T-helper 2 cell treated with Interferon-gamma antibody and Interleukin-4, amounts not matched to agents 5 μg/mL and 100 μg/mL, for 36 hours (primary cell): ENCODE results near the gene OR8S1.
"Not testable (repeated sequence)": the region's sequence is repeated elsewhere in the genome, so short reads cannot be mapped to it uniquely, and the experiment has no call there.

Source experiments
- DNase-seq: peaks from one replicate; pipeline ENCODE4 v3.0.0; 2021; ENCODE audit warnings: low spot score
- H3K27ac Mint-ChIP-seq: one replicate; pipeline ENCODE4 v1.8.0; 2021; ENCODE audit warnings: mild to moderate bottlenecking, mixed read lengths
- H3K27me3 Mint-ChIP-seq: one replicate; pipeline ENCODE4 v1.8.0; 2021; ENCODE audit warnings: low read depth, mixed read lengths
- H3K36me3 Mint-ChIP-seq: one replicate; pipeline ENCODE4 v1.8.0; 2021; ENCODE audit warnings: low read depth, mixed read lengths
- H3K4me1 Mint-ChIP-seq: one replicate; pipeline ENCODE4 v1.8.0; 2021; ENCODE audit warnings: low read depth, mixed read lengths
- H3K4me3 Mint-ChIP-seq: one replicate; pipeline ENCODE4 v1.8.0; 2022; ENCODE audit warnings: mild to moderate bottlenecking, moderate library complexity, mixed read lengths
- H3K9me3 Mint-ChIP-seq: one replicate; pipeline ENCODE4 v1.8.0; 2021; ENCODE audit warnings: mixed read lengths

Gene OR8S1

GRCh38 chr12:48527891-48528670 is 2.6 kb downstream of the OR8S1 start:
- no peaks in the 10 kb centered on the region for H3K27me3 Mint-ChIP-seq
- H3K9me3 Mint-ChIP-seq: no peaks in the 10 kb centered on the region
- H3K36me3 Mint-ChIP-seq: no peaks in the 10 kb centered on the region
- no peak for DNase-seq
- no peak overlapping the region for H3K4me3 Mint-ChIP-seq
- peaks cover 3% of the 10 kb centered on the region for H3K4me1 Mint-ChIP-seq
- H3K27ac Mint-ChIP-seq: no peak overlapping the region

- Mint-ChIP-seq H3K36me3 (no peaks in the 10 kb centered on the region), H3K4me3 (no peak overlapping the region), H3K4me1 (peaks cover 3% of the 10 kb centered on the region), H3K27me3 (no peaks in the 10 kb centered on the region), H3K27ac (no peak overlapping the region), H3K9me3 (no peaks in the 10 kb centered on the region)
- no peak for DNase-seq
Observed at GRCh38 chr12:48532601-48533000, 7.2 kb downstream of the OR8S1 start.

GRCh38 chr12:48536602-48537001 is 11.2 kb downstream of the OR8S1 start:
- no peaks in the 10 kb centered on the region for H3K36me3 Mint-ChIP-seq

GRCh38 chr12:48542300-48542928 is 17.0 kb downstream of the OR8S1 start:
- Mint-ChIP-seq H3K4me1 (peaks cover 3% of the 10 kb centered on the region), H3K27ac (no peak overlapping the region), H3K36me3 (no peaks in the 10 kb centered on the region), H3K4me3 (no peak overlapping the region), H3K9me3 (no peaks in the 10 kb centered on the region), H3K27me3 (peaks cover 4% of the 10 kb centered on the region)
- DNase-seq: peak; percentile 9

More at GRCh38 chr12:48536602-48537001, 11.2 kb downstream of the OR8S1 start:
- H3K4me3 Mint-ChIP-seq: no peak overlapping the region
- no peak for DNase-seq
- H3K4me1 Mint-ChIP-seq: peaks cover 6% of the 10 kb centered on the region
- no peaks in the 10 kb centered on the region for H3K27me3 Mint-ChIP-seq
- no peaks in the 10 kb centered on the region for H3K9me3 Mint-ChIP-seq
- no peak overlapping the region for H3K27ac Mint-ChIP-seq

- Mint-ChIP-seq H3K36me3 (no peaks in the 10 kb centered on the region), H3K4me3 (no peak overlapping the region), H3K4me1 (no peaks in the 10 kb centered on the region), H3K27ac (no peak overlapping the region), H3K9me3 (no peaks in the 10 kb centered on the region), H3K27me3 (peaks cover 6% of the 10 kb centered on the region)
- DNase-seq: no peak
Observed at GRCh38 chr12:48545833-48546469, 20.5 kb downstream of the OR8S1 start.

- H3K9me3 Mint-ChIP-seq, H3K36me3 Mint-ChIP-seq, H3K4me1 Mint-ChIP-seq, H3K27ac Mint-ChIP-seq, DNase-seq, H3K4me3 Mint-ChIP-seq, H3K27me3 Mint-ChIP-seq: not testable (repeated sequence)
Observed at GRCh38 chr12:48547012-48547411, 21.6 kb downstream of the OR8S1 start.

GRCh38 chr12:48551636-48552035 is 26.2 kb downstream of the OR8S1 start:
- not testable (repeated sequence) for H3K36me3 Mint-ChIP-seq, H3K27me3 Mint-ChIP-seq, H3K9me3 Mint-ChIP-seq, H3K4me1 Mint-ChIP-seq, H3K4me3 Mint-ChIP-seq, DNase-seq, H3K27ac Mint-ChIP-seq

GRCh38 chr12:48553666-48554343 is 28.4 kb downstream of the OR8S1 start:
- H3K4me1 Mint-ChIP-seq, H3K27me3 Mint-ChIP-seq, H3K9me3 Mint-ChIP-seq, DNase-seq, H3K36me3 Mint-ChIP-seq, H3K27ac Mint-ChIP-seq, H3K4me3 Mint-ChIP-seq: not testable (repeated sequence)

- no peak for DNase-seq
- H3K36me3 Mint-ChIP-seq: no peaks in the 10 kb centered on the region
- H3K27me3 Mint-ChIP-seq: peaks cover 2% of the 10 kb centered on the region
- H3K9me3 Mint-ChIP-seq: no peaks in the 10 kb centered on the region
- H3K4me3 Mint-ChIP-seq: no peak overlapping the region
- H3K27ac Mint-ChIP-seq: no peak overlapping the region
- H3K4me1 Mint-ChIP-seq: no peaks in the 10 kb centered on the region
Observed at GRCh38 chr12:48556631-48557030, 31.2 kb downstream of the OR8S1 start.

GRCh38 chr12:48557919-48558318 is 32.5 kb downstream of the OR8S1 start:
- Mint-ChIP-seq H3K4me3 (no peak overlapping the region), H3K27me3 (peaks cover 5% of the 10 kb centered on the region), H3K27ac (no peak overlapping the region), H3K36me3 (no peaks in the 10 kb centered on the region), H3K4me1 (no peaks in the 10 kb centered on the region), H3K9me3 (no peaks in the 10 kb centered on the region)
- DNase-seq: no peak

- Mint-ChIP-seq H3K4me1 (no peaks in the 10 kb centered on the region), H3K27me3 (peaks cover 7% of the 10 kb centered on the region), H3K27ac (no peak overlapping the region), H3K9me3 (no peaks in the 10 kb centered on the region), H3K4me3 (no peak overlapping the region), H3K36me3 (no peaks in the 10 kb centered on the region)
- DNase-seq: no peak
Observed at GRCh38 chr12:48567731-48568130, 42.3 kb downstream of the OR8S1 start.

- Mint-ChIP-seq H3K9me3 (no peaks in the 10 kb centered on the region), H3K27ac (no peak within 1 kb of the TSS), H3K36me3 (no peaks in the 10 kb centered on the region), H3K4me1 (no peaks in the 10 kb centered on the region), H3K4me3 (no peak within 1 kb of the TSS), H3K27me3 (peaks cover 4% of the 10 kb centered on the region)
- DNase-seq: no peak
Observed at GRCh38 chr12:48569946-48570345, 44.5 kb downstream of the OR8S1 start, which contains the start of gene LALBA. Gene LALBA, minus strand, starts transcription at chr12:48570046. Its CDS starts 26 bp downstream, at chr12:48570020.

- DNase-seq: no peak
- H3K4me1 Mint-ChIP-seq: no peaks in the 10 kb centered on the region
- no peaks in the 10 kb centered on the region for H3K36me3 Mint-ChIP-seq
Observed at GRCh38 chr12:48572326-48572725, 46.9 kb downstream of the OR8S1 start.

More at GRCh38 chr12:48572326-48572725, 46.9 kb downstream of the OR8S1 start:
- Mint-ChIP-seq H3K27ac (no peak overlapping the region), H3K27me3 (peaks cover 3% of the 10 kb centered on the region), H3K4me3 (no peak overlapping the region), H3K9me3 (no peaks in the 10 kb centered on the region)
